Epithelial cell of esophagus (primary cell): ENCODE results near the gene ARRDC1.

Experiments used
- DNase-seq: peaks from one replicate; pipeline ENCODE4 v3.0.0; 2010; ENCODE audit warnings: low read depth
- H3K4me3 ChIP-seq: 2 replicates; pipeline ENCODE4 v1.5.1; 2011; ENCODE audit warnings: mild to moderate bottlenecking, low read length, control low read depth
- CTCF ChIP-seq: IDR thresholded peaks from 2 replicates; pipeline ENCODE4 v1.5.1; 2011; ENCODE audit warnings: low read depth, mild to moderate bottlenecking, low read length, control low read depth, inconsistent platforms; ENCODE audit not compliant: insufficient read depth; ENCODE audit errors: missing control alignments

Gene ARRDC1

GRCh38 chr9:137569609-137570203 lies 35.8 kb upstream of the ARRDC1 start:
- no peak for DNase-seq
- TF ChIP-seq CTCF, result no peak
- no peak overlapping the region for H3K4me3 ChIP-seq

- H3K4me3 ChIP-seq, result no peak overlapping the region
- no peak for DNase-seq
- TF ChIP-seq CTCF, result no peak
Measured at GRCh38 chr9:137570566-137570965, 34.9 kb upstream of the ARRDC1 start.

GRCh38 chr9:137574192-137574591 lies 31.3 kb upstream of the ARRDC1 start:
- no peak for TF ChIP-seq CTCF
- DNase-seq, result no peak
- no peak overlapping the region for H3K4me3 ChIP-seq

- no peak for TF ChIP-seq CTCF
- no peak for DNase-seq
- no peak overlapping the region for H3K4me3 ChIP-seq
Measured at GRCh38 chr9:137575364-137575715, 30.1 kb upstream of the ARRDC1 start.

- DNase-seq, result peak; percentile 68
- no peak overlapping the region for H3K4me3 ChIP-seq
- no peak for TF ChIP-seq CTCF
Measured at GRCh38 chr9:137575716-137576411, 29.6 kb upstream of the ARRDC1 start.

GRCh38 chr9:137578518-137579258 lies 26.8 kb upstream of the ARRDC1 start, which contains the start of gene DPH7:
Gene DPH7 (minus strand): TSS chr9:137578925. CDS start chr9:137578777, 148 bp downstream.
- DNase-seq, result peak; percentile 94
- TF ChIP-seq CTCF, result peak; percentile 67
- H3K4me3 ChIP-seq, result peak within 1 kb of the TSS; percentile 58

GRCh38 chr9:137579259-137579604 lies 26.3 kb upstream of the ARRDC1 start:
- DNase-seq, result no peak
- no peak for TF ChIP-seq CTCF
- peak overlapping the region; percentile 47 for H3K4me3 ChIP-seq
